K562 (cell line): ENCODE data around the gene GLRA3. TPM values are rescaled to one million over a fixed set of nuclear protein-coding genes. Genes with fewer than 3 reads are reported as not detected.

Source experiments
- ATAC-seq: fragments of 200-7000 bp; cut with Tn5 transposase; 3 replicates; pipeline ENCODE4 v1.9.1; 2020; ENCODE audit warnings: moderate library complexity
- BruUV-seq: library from RNA; stranded (reverse); fragments of 400-500 nt; replicated peaks from 2 replicates; lab custom pipeline; 2021; lab: Mats Ljungman, UMichigan
- CTCF ChIA-PET: fragments of 300-600 bp; formaldehyde crosslinking; extraction: SDS; loops from one replicate; lab custom pipeline; 2021; ENCODE audit warnings: low intra/inter-chr PET ratio; lab: Yijun Ruan, JAX
- POLR2A ChIA-PET: fragments of 300-600, 350-650 bp; sonication (Branson Sonifier 250); formaldehyde crosslinking; extraction: SDS; loops from one replicate; lab custom pipeline; 2021; ENCODE audit warnings: antibody characterized with exemption, inconsistent platforms; lab: Yijun Ruan, JAX
- DNase-seq, 4 experiments: peaks; one replicate each; pipeline versions ENCODE4 v3.0.0 to v3.0.0-alpha.2; 2011 to 2018; ENCODE audit warnings: low spot score in 3 of 4, mixed read lengths in 3 of 4; ENCODE audit errors: extremely low read depth in 1 of 4
- FAIRE-seq: peaks from 2 replicates; lab custom pipeline; 2011; peaks lifted over from hg19 to GRCh38; lab: Jason Lieb, UNC
- H2AFZ ChIP-seq: 2 replicates; pipeline ENCODE4 v1.6.0; 2011; ENCODE audit warnings: low read depth, low read length, control low read depth, inconsistent platforms
- H3K27ac ChIP-seq: fragments of 200-600 bp; 3 replicates; pipeline ENCODE4 v1.8.0; 2011; ENCODE audit warnings: low read depth, mild to moderate bottlenecking, control low read depth, inconsistent platforms, low read length, moderate library complexity, mixed read lengths; ENCODE audit errors: extremely low read depth
- H3K27me3 ChIP-seq, 2 experiments: fragments of 300-600 bp in 1 of 2; 2 replicates in 1 of 2; 3 replicates in 1 of 2; pipeline versions ENCODE4 v1.6.0 to v1.8.0; 2011; ENCODE audit warnings: inconsistent platforms in 2 of 2, low read length in 2 of 2, mild to moderate bottlenecking in 1 of 2, mixed read lengths in 1 of 2, moderate library complexity in 1 of 2; ENCODE audit not compliant: control insufficient read depth in 2 of 2, insufficient read depth in 2 of 2
- H3K36me3 ChIP-seq: fragments of 300-600 bp; 3 replicates; pipeline ENCODE4 v1.8.0; 2011; ENCODE audit warnings: mild to moderate bottlenecking, low read length, inconsistent platforms; ENCODE audit not compliant: control insufficient read depth, insufficient read depth
- H3K4me1 ChIP-seq, 2 experiments: fragments of 200-600 bp in 1 of 2; replicated peaks in 1 of 2; 2 replicates in 1 of 2; 3 replicates in 1 of 2; pipeline versions ENCODE4 v1.5.1 to v1.8.0; 2011; ENCODE audit warnings: inconsistent platforms in 2 of 2, low read length in 2 of 2, mild to moderate bottlenecking in 1 of 2, mixed read lengths in 1 of 2, moderate library complexity in 1 of 2; ENCODE audit not compliant: control insufficient read depth in 2 of 2, insufficient read depth in 2 of 2
- H3K4me2 ChIP-seq: 2 replicates; pipeline ENCODE4 v1.6.1; 2011; ENCODE audit warnings: low read length, control low read depth, inconsistent platforms, mixed read lengths; ENCODE audit not compliant: insufficient read depth
- H3K4me3 ChIP-seq: fragments of 200-600 bp; sonication (generic), shearing (Covaris generic); 2 replicates; pipeline ENCODE4 v1.5.1; 2016; ENCODE audit warnings: control low read depth, inconsistent platforms
- H3K79me2 ChIP-seq: fragments of 200-600 bp; 3 replicates; pipeline ENCODE4 v1.8.0; 2011; ENCODE audit warnings: low read length, inconsistent platforms; ENCODE audit not compliant: control insufficient read depth, insufficient read depth
- H3K9ac ChIP-seq, 2 experiments: 2 replicates each; pipeline versions ENCODE4 v1.6.0 to v1.6.1; 2011; ENCODE audit warnings: low read depth in 2 of 2, low read length in 2 of 2, control low read depth in 1 of 2, inconsistent platforms in 1 of 2, mild to moderate bottlenecking in 1 of 2, mixed read lengths in 1 of 2; ENCODE audit not compliant: insufficient read depth in 1 of 2
- H3K9me1 ChIP-seq: one replicate; pipeline ENCODE4 v1.6.0; 2011; ENCODE audit warnings: inconsistent platforms, mild to moderate bottlenecking, low read length, moderate library complexity; ENCODE audit not compliant: control insufficient read depth, insufficient read depth
- H3K9me3 ChIP-seq: replicated peaks from 2 replicates; pipeline ENCODE4 v1.5.1; 2011; ENCODE audit warnings: low read depth, low read length, inconsistent platforms; ENCODE audit not compliant: control insufficient read depth, insufficient read depth
- H4K20me1 ChIP-seq: replicated peaks from 2 replicates; pipeline ENCODE4 v1.6.1; 2011; ENCODE audit warnings: low read length, inconsistent platforms, mixed read lengths; ENCODE audit not compliant: control insufficient read depth, insufficient read depth
- CBFA2T3 ChIP-seq: fragments of 450-650 bp; IDR thresholded peaks from 2 replicates; pipeline ENCODE4 v1.6.1; 2017
- CBX3 ChIP-seq, 2 experiments: IDR thresholded peaks; 1 replicate in 1 of 2; 2 replicates in 1 of 2; pipeline ENCODE4 v1.6.1; 2012; ENCODE audit warnings: inconsistent platforms in 2 of 2, low read length in 2 of 2, borderline replicate concordance in 1 of 2, control low read depth in 1 of 2
- CCAR2 ChIP-seq: fragments of 200-400 bp; formaldehyde crosslinking; IDR thresholded peaks from 2 replicates; pipeline ENCODE4 v1.6.1; 2017; ENCODE audit warnings: mild to moderate bottlenecking, low read depth, low read length
- CEBPG ChIP-seq, 3 experiments: fragments of 200-800 bp in 1 of 3; sonication (Bioruptor generic) in 1 of 3; sonication (generic) in 1 of 3; formaldehyde crosslinking in 1 of 3; IDR thresholded peaks in 2 of 3; conservative IDR thresholded peaks in 1 of 3; 2 replicates each; pipeline versions ENCODE4 v1.6.1 to v1.8.0; 2016 to 2022; ENCODE audit warnings: missing compliant biosample characterization in 2 of 3, missing genetic modification characterization in 2 of 3, mild to moderate bottlenecking in 1 of 3, missing genetic modification reagents in 1 of 3
- DPF2 ChIP-seq: fragments of 450-650 bp; IDR thresholded peaks from 2 replicates; pipeline ENCODE4 v1.6.1; 2016
- ETV1 ChIP-seq: fragments of 450-650 bp; conservative IDR thresholded peaks from 2 replicates; pipeline ENCODE4 v1.6.1; 2016; ENCODE audit warnings: missing genetic modification characterization, control low read depth, low read depth, missing compliant biosample characterization
- FOSL1 ChIP-seq: fragments of 200-800 bp; sonication (Bioruptor generic); conservative IDR thresholded peaks from 2 replicates; pipeline ENCODE4 v1.6.1; 2016; ENCODE audit warnings: missing genetic modification characterization, missing compliant biosample characterization
- HMGXB4 ChIP-seq: sonication (generic); formaldehyde crosslinking; IDR thresholded peaks from 2 replicates; pipeline ENCODE4 v1.8.1; 2023; ENCODE audit warnings: mild to moderate bottlenecking, missing genetic modification reagents
- JUN ChIP-seq, 2 experiments: sonication (generic) in 1 of 2; formaldehyde crosslinking in 1 of 2; IDR thresholded peaks; 2 replicates each; pipeline versions ENCODE4 v1.6.1 to v1.8.0; 2012 to 2022; ENCODE audit warnings: borderline replicate concordance in 2 of 2, mild to moderate bottlenecking in 2 of 2, improper control_type of control experiment in 1 of 2, low read depth in 1 of 2, low read length in 1 of 2, missing genetic modification reagents in 1 of 2
- MTA3 ChIP-seq: fragments of 450-650 bp; formaldehyde crosslinking; IDR thresholded peaks from 2 replicates; pipeline ENCODE4 v1.6.1; 2017; ENCODE audit warnings: mild to moderate bottlenecking, borderline replicate concordance
- PYGO2 ChIP-seq: fragments of 450-650 bp; IDR thresholded peaks from 2 replicates; pipeline ENCODE4 v1.6.1; 2016; ENCODE audit warnings: mild to moderate bottlenecking, missing genetic modification characterization, moderate library complexity, missing compliant biosample characterization
- TBL1XR1 ChIP-seq, 2 experiments: IDR thresholded peaks; 2 replicates each; pipeline ENCODE4 v1.6.1; 2012; ENCODE audit warnings: improper control_type of control experiment in 2 of 2, low read length in 2 of 2, mild to moderate bottlenecking in 1 of 2
- TCF3 ChIP-seq: sonication (generic); formaldehyde crosslinking; IDR thresholded peaks from 2 replicates; pipeline ENCODE4 v1.4.0; 2020; ENCODE audit warnings: mild to moderate bottlenecking, missing genetic modification reagents
- THRA ChIP-seq: fragments of 450-650 bp; IDR thresholded peaks from 2 replicates; pipeline ENCODE4 v1.6.1; 2017; ENCODE audit warnings: mild to moderate bottlenecking, moderate library complexity
- YBX1 ChIP-seq: fragments of 450-650 bp; IDR thresholded peaks from 2 replicates; pipeline ENCODE4 v1.7.1; 2016; ENCODE audit warnings: mild to moderate bottlenecking
- ZNF347 ChIP-seq: fragments of 450-650 bp; formaldehyde crosslinking; IDR thresholded peaks from 2 replicates; pipeline ENCODE4 v1.4.0; 2020; ENCODE audit warnings: low read depth, mild to moderate bottlenecking, moderate library complexity
- ZNF583 ChIP-seq: fragments of 250-450 bp; sonication (Bioruptor Pico); IDR thresholded peaks from 2 replicates; pipeline ENCODE4 v1.4.0; 2020
- ZNF655 ChIP-seq: fragments of 250-450 bp; sonication (Bioruptor Pico); IDR thresholded peaks from 2 replicates; pipeline ENCODE4 v1.5.0; 2021
- ZNF785 ChIP-seq: fragments of 250-450 bp; sonication (Bioruptor Pico); IDR thresholded peaks from 2 replicates; pipeline ENCODE4 v1.4.0; 2020; ENCODE audit warnings: mild to moderate bottlenecking
- in situ Hi-C: fragments of 300-500 bp; cut with MboI; formaldehyde crosslinking; loops from 4 replicates; pipeline ENCODE4 v1.15.0; 2018; ENCODE audit warnings: inconsistent platforms, mixed read lengths
- intact Hi-C: fragments of 100-400 bp; cut with micrococcal nuclease; formaldehyde crosslinking; loops from 2 replicates; pipeline ENCODE4 v1.14.2; 2022
- polyA plus RNA-seq, 8 experiments: library from polyadenylated mRNA; depleted of rRNA in 4 of 8; stranded (reverse) in 5 of 8; unstranded in 3 of 8; fragments of >200 nt; fragmentation: Nextera tagmentation in 2 of 8; fragmentation: Illumina TruSeq in 1 of 8; extraction: Ambion mirVana in 2 of 8; extraction: Trizol in 1 of 8; gene quantifications; 2 replicates each; pipeline versions ENCODE4 v1.2.1 to v1.2.3, GENCODE V29; 2011 to 2014; ENCODE audit warnings: inconsistent platforms in 1 of 8, missing spikeins in 1 of 8
- total RNA-seq, 7 experiments: library from RNA; depleted of rRNA in 6 of 7; stranded (reverse); fragments of >200 nt in 6 of 7; fragmentation: Illumina TruSeq in 2 of 7; extraction: Trizol in 2 of 7; gene quantifications; 2 replicates each; pipeline versions ENCODE4 v1.2.1 to v1.2.3, GENCODE V29; 2011 to 2021; ENCODE audit warnings: low replicate concordance in 1 of 7

Gene GLRA3
- total and polyA plus RNA-seq, 9 of the 15 experiments (the other 6 are each of a cell fraction or from before 2014, with no cell fraction given), result 0.06 to 0.14 (median 0.08) TPM; not detected in 2

- TF ChIP-seq FOSL1 (tag), result peak; percentile 83
- no peak for TF ChIP-seq CEBPG (CRISPR knock-in tag; IDR thresholded peaks at IDR 0.05)
- TF ChIP-seq CEBPG (tag; conservative IDR thresholded peaks at IDR 0.05 in 1 of 2, IDR thresholded peaks at IDR 0.05 in 1 of 2), result 0 out of 4 replicates have a peak, but pooled peaks of 1 of the 2 experiments have one; percentile 20
- no peak for TF ChIP-seq TCF3 (CRISPR knock-in tag)
- peak; percentile 39; the same call in 1 of the 2 replicates for TF ChIP-seq JUN (IDR thresholded peaks at IDR 0.05; ENCODE audit: borderline replicate concordance, low read depth, low read length)
- no peak for TF ChIP-seq JUN (CRISPR knock-in tag; IDR thresholded peaks at IDR 0.05; ENCODE audit: borderline replicate concordance)
- peak; percentile 36; the same call in 1 of the 2 replicates for TF ChIP-seq DPF2
- TF ChIP-seq THRA, result no peak
These were observed 159.8 kb downstream of the GLRA3 start (continued) for GRCh38 chr4:174669270-174669669.

GRCh38 chr4:174665799-174666198 is 163.2 kb downstream of the GLRA3 start:
- Histone ChIP-seq H3K27me3 (no peaks in the 10 kb centered on the region), H2AFZ (no peak overlapping the region), H3K9me3 (no peaks in the 10 kb centered on the region), H3K79me2 (no peaks in the 10 kb centered on the region), H3K9me1 (no peaks in the 10 kb centered on the region), H3K4me1 (peaks cover 5 to 20% of the 10 kb centered on the region in 2 experiments; a peak in 2 of 5 replicates), H3K36me3 (no peaks in the 10 kb centered on the region; the same call in 2 of the 3 replicates), H4K20me1 (no peaks in the 10 kb centered on the region), H3K27ac (no peak overlapping the region), H3K9ac (no peak overlapping the region), H3K4me2 (no peak overlapping the region), H3K4me3 (no peak overlapping the region)
- ATAC-seq (no peak), FAIRE-seq (no peak), DNase-seq (no peak)
- intact Hi-C loops (no loop called here), in situ Hi-C loops (no loop called here)
- POLR2A ChIA-PET, result no interaction called here
- CTCF ChIA-PET, result no interaction called here
- no TSS peak for BruUV-seq
- TF ChIP-seq CCAR2, result no peak
- no peak for TF ChIP-seq TBL1XR1 (IDR thresholded peaks at IDR 0.05; ENCODE audit: low read length in 2 of 2)
- TF ChIP-seq HMGXB4 (CRISPR knock-in tag), result no peak
- no peak for TF ChIP-seq YBX1
- no peak for TF ChIP-seq CBX3 (IDR thresholded peaks at IDR 0.05; ENCODE audit: borderline replicate concordance in 1 of 2, low read length in 2 of 2)
- TF ChIP-seq ZNF655, result no peak
- TF ChIP-seq ZNF347 (CRISPR knock-in tag), result no peak
- no peak for TF ChIP-seq ZNF785 (CRISPR knock-in tag)
- TF ChIP-seq ZNF583 (CRISPR knock-in tag), result no peak
- no peak for TF ChIP-seq MTA3
- no peak for TF ChIP-seq CBFA2T3
- TF ChIP-seq ETV1, result no peak
- no peak for TF ChIP-seq PYGO2
